NCI-H82 treated with DMSO at 0.1 percent for 48 hours (cell line): ENCODE results near the gene SPRR2A.
A peak's percentile ranks its signal among the peaks of the same experiment; 100 is the strongest.
"Not testable (repeated sequence)": the region's sequence is repeated elsewhere in the genome, so short reads cannot be mapped to it uniquely, and the experiment has no call there.

ENCODE experiments used
- DNase-seq: peaks from one replicate; lab custom pipeline; 2025; ENCODE audit not compliant: unreplicated experiment; lab: John Stamatoyannopoulos, UW

Gene SPRR2A

GRCh38 chr1:153057375-153057774, at the start of gene SPRR2A:
SPRR2A (minus strand) TSS chr1:153057512; CDS start chr1:153056735, 777 bp downstream.
- DNase-seq: no peak

GRCh38 chr1:153100245-153100644, 42.9 kb upstream of the SPRR2A start:
- no peak for DNase-seq

GRCh38 chr1:153099461-153100045, 42.2 kb upstream of the SPRR2A start:
- DNase-seq: no peak

- no peak for DNase-seq
Measured at GRCh38 chr1:153095764-153096163, 38.5 kb upstream of the SPRR2A start.

- no peak for DNase-seq
Measured at GRCh38 chr1:153094426-153094825, 37.1 kb upstream of the SPRR2A start, which contains the start of gene SPRR2E. SPRR2E (minus strand) TSS chr1:153094526; CDS start chr1:153093751, 775 bp downstream.

- no peak for DNase-seq
Measured at GRCh38 chr1:153087652-153088051, 30.3 kb upstream of the SPRR2A start.

- no peak for DNase-seq
Measured at GRCh38 chr1:153081736-153082135, 24.4 kb upstream of the SPRR2A start.

- no peak for DNase-seq
Measured at GRCh38 chr1:153072806-153073726, 15.8 kb upstream of the SPRR2A start.

- no peak for DNase-seq
Measured at GRCh38 chr1:153071511-153071910, 14.2 kb upstream of the SPRR2A start, which contains the start of gene SPRR2B. SPRR2B (minus strand) TSS chr1:153071611; CDS start chr1:153070839, 772 bp downstream.

- DNase-seq: no peak
Measured at GRCh38 chr1:153070243-153070642, 12.9 kb upstream of the SPRR2A start.

GRCh38 chr1:153058826-153059784, 1.8 kb upstream of the SPRR2A start:
- no peak for DNase-seq

GRCh38 chr1:153058154-153058553, 842 bp upstream of the SPRR2A start:
- DNase-seq: no peak

GRCh38 chr1:153056111-153056510, 1.2 kb downstream of the SPRR2A start:
- DNase-seq: not testable (repeated sequence)

- no peak for DNase-seq
Measured at GRCh38 chr1:153049211-153049610, 8.1 kb downstream of the SPRR2A start.

- DNase-seq: no peak
Measured at GRCh38 chr1:153040950-153041631, 16.2 kb downstream of the SPRR2A start, which contains the start of gene SPRR2D. SPRR2D (minus strand) TSS chr1:153041120; CDS start chr1:153040346, 774 bp downstream.

GRCh38 chr1:153035211-153035610, 22.1 kb downstream of the SPRR2A start:
- DNase-seq: no peak

GRCh38 chr1:153032677-153033308, 24.5 kb downstream of the SPRR2A start:
- no peak for DNase-seq

GRCh38 chr1:153032073-153032472, 25.2 kb downstream of the SPRR2A start:
- DNase-seq: no peak

- DNase-seq: no peak
Measured at GRCh38 chr1:153030895-153031294, 26.4 kb downstream of the SPRR2A start, which contains the start of gene SPRR1B. SPRR1B (plus strand) TSS chr1:153031203; CDS start chr1:153032346, 1,143 bp downstream.

GRCh38 chr1:153028766-153029165, 28.5 kb downstream of the SPRR2A start:
- peak; percentile 19 for DNase-seq
